ENCODE results near the gene ALDH7A1. TPM values are rescaled to one million over a fixed set of nuclear protein-coding genes. Genes with fewer than 3 reads are reported as not detected.

Gene ALDH7A1
- total RNA-seq, 1 experiment from 2014 or later = 148 TPM

DNA sequence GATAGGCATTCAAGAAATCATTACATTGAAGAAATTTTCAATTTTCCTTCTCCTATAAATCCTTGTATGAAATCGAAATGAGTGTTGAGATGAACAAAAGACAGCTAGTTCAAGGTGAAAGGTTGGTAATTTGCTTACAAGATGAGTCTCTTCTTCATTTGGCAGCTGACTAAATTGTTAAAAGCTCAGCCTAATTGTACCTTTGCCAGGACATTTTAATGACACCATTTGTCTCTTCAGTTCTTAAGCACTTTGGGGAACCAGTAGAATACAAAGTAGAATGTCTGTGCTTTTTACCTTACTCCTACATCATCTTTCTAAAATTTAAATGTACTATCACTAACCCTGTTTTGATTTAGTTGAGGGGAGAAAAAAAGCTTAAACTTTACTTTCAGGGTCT is 112.4 kb downstream of the ALDH7A1 start:
- Histone ChIP-seq H3K79me2 (ENCODE audit: insufficient read depth, low read length) (no peaks in the 10 kb centered on the region), H2BK12ac (ENCODE audit: insufficient read length, low read depth, low read length) (no peak overlapping the region), H3K56ac (ENCODE audit: insufficient read length, low read depth, low read length) (no peak overlapping the region), H3K4ac (ENCODE audit: low read depth, low read length) (no peak overlapping the region), H4K5ac (ENCODE audit: insufficient read length, low read depth, low read length) (no peak overlapping the region), H4K20me1 (ENCODE audit: control insufficient read depth, insufficient read depth, insufficient read length) (no peaks in the 10 kb centered on the region), H2AFZ (ENCODE audit: low read length) (no peak overlapping the region), H3K14ac (ENCODE audit: insufficient read depth, low read length) (no peak overlapping the region), H4K91ac (ENCODE audit: insufficient read length, low read depth, low read length) (no peak overlapping the region), H3K4me1 (ENCODE audit: insufficient read depth, low read length) (no peaks in the 10 kb centered on the region), H3T11ph (ENCODE audit: low read length) (no peak overlapping the region), H4K8ac (replicated peaks; ENCODE audit: insufficient read length, low read depth, low read length) (no peak overlapping the region), H2BK5ac (ENCODE audit: insufficient read length, low read length) (no peak overlapping the region), H3K23me2 (ENCODE audit: insufficient read length, low read depth, low read length, poor library complexity, severe bottlenecking) (no peaks in the 10 kb centered on the region), H3K18ac (ENCODE audit: insufficient read length, low read depth, low read length) (no peak overlapping the region), H3K9ac (ENCODE audit: extremely low read depth, insufficient read length, low read length) (no peak overlapping the region), H3K79me1 (ENCODE audit: insufficient read depth, low read depth, low read length, poor library complexity, severe bottlenecking) (no peaks in the 10 kb centered on the region), H3K27me3 (ENCODE audit: insufficient read depth, low read length) (no peaks in the 10 kb centered on the region), H3K4me2 (ENCODE audit: insufficient read depth, insufficient read length, low read length) (no peak overlapping the region), H3K27ac (ENCODE audit: insufficient read length, low read depth, low read length) (no peak overlapping the region), H2BK120ac (ENCODE audit: low read depth, low read length, poor library complexity, severe bottlenecking) (no peak overlapping the region), H3K9me3 (ENCODE audit: control insufficient read depth, low read depth, low read length) (no peaks in the 10 kb centered on the region), H2BK15ac (ENCODE audit: low read depth, low read length) (no peak overlapping the region), H3K23ac (ENCODE audit: insufficient read length, low read depth, low read length) (no peak overlapping the region), H2BK20ac (ENCODE audit: low read depth, low read length, poor library complexity, severe bottlenecking) (no peak overlapping the region), H2AK5ac (ENCODE audit: insufficient read length, low read length) (no peak overlapping the region)
- DNase-seq = no peak
- no CpG with 5 or more reads among the region's 1 CpG for WGBS (ENCODE audit: extremely low coverage, insufficient read length, low lambda C conversion rate)
- Mint-ChIP-seq H3K27me3 (ENCODE audit: low read depth) (no peaks in the 10 kb centered on the region), H3K4me1 (no peaks in the 10 kb centered on the region), H3K36me3 (ENCODE audit: insufficient read depth in 1 of 3, low read depth in 3 of 3) (peaks cover 7 to 65% (median 44%) of the 10 kb centered on the region in 3 experiments; a peak in 6 of 7 replicates), H3K9me3 (no peaks in the 10 kb centered on the region), H3K4me3 (no peak overlapping the region), H3K27ac (no peak overlapping the region; a peak in 1 of 7 replicates)
- TF ChIP-seq, protein P1, sequence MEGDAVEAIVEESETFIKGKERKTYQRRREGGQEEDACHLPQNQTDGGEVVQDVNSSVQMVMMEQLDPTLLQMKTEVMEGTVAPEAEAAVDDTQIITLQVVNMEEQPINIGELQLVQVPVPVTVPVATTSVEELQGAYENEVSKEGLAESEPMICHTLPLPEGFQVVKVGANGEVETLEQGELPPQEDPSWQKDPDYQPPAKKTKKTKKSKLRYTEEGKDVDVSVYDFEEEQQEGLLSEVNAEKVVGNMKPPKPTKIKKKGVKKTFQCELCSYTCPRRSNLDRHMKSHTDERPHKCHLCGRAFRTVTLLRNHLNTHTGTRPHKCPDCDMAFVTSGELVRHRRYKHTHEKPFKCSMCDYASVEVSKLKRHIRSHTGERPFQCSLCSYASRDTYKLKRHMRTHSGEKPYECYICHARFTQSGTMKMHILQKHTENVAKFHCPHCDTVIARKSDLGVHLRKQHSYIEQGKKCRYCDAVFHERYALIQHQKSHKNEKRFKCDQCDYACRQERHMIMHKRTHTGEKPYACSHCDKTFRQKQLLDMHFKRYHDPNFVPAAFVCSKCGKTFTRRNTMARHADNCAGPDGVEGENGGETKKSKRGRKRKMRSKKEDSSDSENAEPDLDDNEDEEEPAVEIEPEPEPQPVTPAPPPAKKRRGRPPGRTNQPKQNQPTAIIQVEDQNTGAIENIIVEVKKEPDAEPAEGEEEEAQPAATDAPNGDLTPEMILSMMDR (conservative IDR thresholded peaks at IDR 0.05) = no peak
